Inferior parietal cortex (tissue), 1 donor: Measurements from ENCODE around the gene ARL5B.
A peak's percentile ranks its signal among the peaks of the same experiment; 100 is the strongest.

Source experiments
- DNase-seq: peaks from one replicate; pipeline ENCODE4 v3.0.0-alpha.2; 2016; ENCODE audit errors: extremely low spot score

Gene ARL5B

DNA sequence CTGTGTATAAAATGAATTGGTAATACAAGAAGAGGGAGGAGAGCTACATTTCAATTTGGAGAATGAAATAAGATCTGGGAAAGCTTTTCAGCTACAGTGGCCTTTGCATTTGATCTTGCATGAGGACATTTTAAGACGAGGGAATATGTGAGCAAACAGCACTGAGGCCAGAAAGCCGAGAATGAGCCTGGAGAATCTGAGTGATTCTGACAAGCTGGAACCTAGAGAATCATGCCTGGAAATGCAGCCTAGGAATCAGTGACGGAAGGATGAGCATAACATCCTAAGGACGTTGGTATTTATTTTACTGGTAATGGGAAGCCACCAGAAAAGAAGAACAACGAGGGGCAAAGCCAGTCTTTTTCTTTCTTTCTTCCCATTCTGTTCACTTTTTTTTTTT, 44.3 kb downstream of the ARL5B start:
- DNase-seq: no peak

DNA sequence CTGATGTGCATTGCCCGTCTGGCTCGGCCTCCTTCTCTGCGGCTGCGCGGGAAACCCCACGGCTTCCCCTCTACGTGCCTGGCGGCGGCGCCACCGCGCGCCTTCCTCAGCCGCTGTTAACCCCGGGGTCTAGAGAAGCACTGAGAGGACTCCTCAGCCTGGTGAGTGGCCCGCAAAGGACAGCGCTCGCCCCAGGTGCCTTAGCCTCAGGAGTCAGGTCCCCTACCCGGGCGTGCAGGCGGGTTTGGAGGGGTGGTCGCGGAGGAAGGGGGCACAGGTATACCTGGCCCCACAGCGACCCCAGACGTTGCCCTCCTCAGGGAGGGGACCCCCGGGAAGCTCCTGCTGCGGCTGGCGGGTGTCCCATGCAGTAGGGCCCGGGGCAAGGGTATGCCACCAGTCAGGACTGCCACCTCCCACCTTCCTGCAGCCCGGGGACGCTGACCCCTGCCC, 51.0 kb downstream of the ARL5B start:
- DNase-seq: no peak

DNA sequence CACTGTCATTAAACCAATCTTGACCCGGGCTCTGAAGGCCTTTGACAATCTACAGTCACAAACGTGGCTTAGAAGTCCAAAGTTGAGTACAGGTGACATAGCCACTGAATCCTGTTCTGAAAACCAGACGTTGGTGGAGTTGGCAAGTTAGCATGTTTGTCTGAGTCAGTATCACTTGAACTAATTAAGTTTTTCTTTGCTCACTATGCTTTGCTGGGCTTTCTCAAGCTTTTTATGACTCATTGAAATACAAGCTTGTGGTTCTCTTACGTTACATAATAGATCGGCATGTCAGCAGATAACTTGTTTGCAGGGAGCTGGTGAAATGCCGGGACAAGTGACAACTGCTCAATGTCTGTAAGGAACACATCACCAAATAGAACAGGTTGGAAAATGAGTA, 53.8 kb downstream of the ARL5B start:
- peak; percentile 41 for DNase-seq

DNA sequence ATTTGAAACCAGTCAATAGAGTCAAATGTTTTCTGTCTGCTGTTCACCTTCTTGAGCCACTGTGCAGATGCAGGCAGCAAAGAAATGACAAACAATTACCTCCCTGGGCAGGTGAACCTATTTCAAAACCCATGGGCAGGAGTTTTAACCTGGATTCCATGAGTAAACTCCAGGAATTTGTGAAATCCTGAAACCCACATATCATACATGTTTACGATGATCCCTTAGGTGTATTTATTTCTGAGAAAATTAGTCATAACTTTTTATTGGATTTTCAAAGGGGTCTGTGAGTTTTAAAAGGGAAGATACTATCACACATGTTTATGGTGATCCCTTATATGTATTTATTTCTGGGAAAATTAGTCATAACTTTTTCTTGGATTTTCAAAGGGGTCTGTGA, 59.8 kb downstream of the ARL5B start:
- DNase-seq: no peak

DNA sequence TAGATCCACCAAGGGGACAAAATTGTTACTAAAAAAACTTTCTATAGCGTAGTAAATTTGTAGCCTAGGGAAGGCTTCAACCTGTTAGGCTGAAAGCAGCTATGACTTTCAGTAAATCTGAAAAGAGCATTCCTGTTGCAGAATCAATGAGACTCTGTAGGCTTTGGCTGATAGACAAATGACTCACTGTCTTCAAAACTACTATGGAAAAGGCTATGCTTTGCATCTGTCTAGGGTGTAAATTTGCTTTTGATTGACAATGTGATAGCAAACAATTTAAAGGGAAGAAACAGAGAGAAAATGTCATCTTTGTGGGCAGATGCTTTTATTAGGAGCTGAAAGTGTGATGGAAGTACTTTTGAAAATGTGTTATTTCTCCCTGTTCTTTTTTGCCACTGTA, 60.6 kb downstream of the ARL5B start:
- peak; percentile 15 for DNase-seq

DNA sequence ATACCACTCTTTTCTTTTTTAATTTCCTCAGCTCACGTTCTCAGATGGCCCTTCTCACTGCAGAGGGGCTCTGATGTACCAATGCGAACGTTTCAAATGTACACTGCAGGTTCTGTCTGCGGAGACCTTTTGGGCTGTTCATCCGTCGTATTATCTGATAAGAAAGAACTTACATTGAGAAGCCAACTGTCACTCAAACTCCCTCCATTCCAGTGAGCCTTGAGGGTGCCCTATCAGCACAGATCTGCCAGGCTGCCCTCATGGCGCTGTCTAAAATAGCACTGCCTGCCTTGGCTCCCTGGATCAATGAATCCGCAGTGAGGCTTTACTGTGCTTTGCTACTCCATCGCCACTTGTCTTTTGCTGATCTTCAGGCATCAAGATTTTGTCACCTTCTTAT, 61.8 kb downstream of the ARL5B start:
- DNase-seq: no peak

DNA sequence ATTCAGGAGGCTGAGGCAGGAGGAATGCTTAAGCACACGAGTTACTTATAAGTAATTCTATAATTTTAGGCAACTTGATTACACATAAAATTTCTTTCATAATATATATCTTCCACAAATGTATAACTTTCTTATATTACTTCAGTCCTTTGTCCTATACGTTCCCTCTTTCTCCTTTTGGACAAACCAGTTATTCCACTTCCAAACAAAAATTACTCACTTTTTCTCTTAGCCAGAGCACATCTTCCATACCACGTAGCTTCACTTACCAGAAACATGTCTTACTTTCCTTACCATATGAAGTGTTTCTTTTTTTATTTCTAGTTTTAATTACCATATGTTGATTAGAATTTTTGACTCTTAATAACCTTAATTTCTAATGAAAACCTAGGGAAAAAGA, 64.6 kb downstream of the ARL5B start:
- no peak for DNase-seq
